Caco-2 (cell line): ENCODE measurements around the gene BRAF. TPM values are rescaled to one million over a fixed set of nuclear protein-coding genes. Genes with fewer than 3 reads are reported as not detected.
"Not testable (repeated sequence)": the region's sequence is repeated elsewhere in the genome, so short reads cannot be mapped to it uniquely, and the experiment has no call there.

Experiments used
- BruUV-seq: library from RNA; stranded (reverse); fragments of 400-500 nt; replicated peaks from 2 replicates; lab custom pipeline; 2021; lab: Mats Ljungman, UMichigan
- CTCF ChIA-PET: fragments of 300-600 bp; sonication (Branson Sonifier 250); formaldehyde crosslinking; loops from one replicate; lab custom pipeline; 2022; ENCODE audit warnings: antibody characterized with exemption; lab: Charles Lee
- POLR2A ChIA-PET: fragments of 300-600 bp; sonication (Branson Sonifier 250); formaldehyde crosslinking; loops from one replicate; lab custom pipeline; 2022; ENCODE audit warnings: antibody characterized with exemption; lab: Charles Lee
- DNase-seq, 2 experiments: peaks; one replicate each; pipeline versions ENCODE4 v3.0.0 to v3.0.0-alpha.2; 2020 to 2022
- H3K27me3 ChIP-seq: replicated peaks from 2 replicates; pipeline ENCODE4 v1.6.0; 2011; ENCODE audit warnings: low read length; ENCODE audit not compliant: control insufficient read depth, insufficient read depth
- H3K36me3 ChIP-seq: 2 replicates; pipeline ENCODE4 v1.5.1; 2011; ENCODE audit warnings: low read length; ENCODE audit not compliant: control insufficient read depth, insufficient read depth
- H3K4me1 ChIP-seq: fragments of 250-450 bp; sonication (Bioruptor Pico); 2 replicates; pipeline ENCODE4 v1.5.1; 2020; ENCODE audit warnings: mild to moderate bottlenecking
- H3K4me3 ChIP-seq: 2 replicates; pipeline ENCODE4 v1.5.1; 2011; ENCODE audit warnings: low read depth, mild to moderate bottlenecking, control low read depth, low read length
- H3K9me3 ChIP-seq: fragments of 250-450 bp; sonication (Bioruptor Pico); 2 replicates; pipeline ENCODE4 v1.5.1; 2020; ENCODE audit warnings: mild to moderate bottlenecking, moderate library complexity
- H3K27ac Mint-ChIP-seq: one replicate; pipeline ENCODE4 v1.8.0; 2022; ENCODE audit warnings: mixed read lengths; ENCODE audit not compliant: unreplicated experiment
- H3K27me3 Mint-ChIP-seq: one replicate; pipeline ENCODE4 v1.8.0; 2022; ENCODE audit warnings: mixed read lengths; ENCODE audit not compliant: insufficient read depth, unreplicated experiment
- H3K36me3 Mint-ChIP-seq: one replicate; pipeline ENCODE4 v1.8.0; 2022; ENCODE audit warnings: mild to moderate bottlenecking, mixed read lengths; ENCODE audit not compliant: insufficient read depth, unreplicated experiment
- H3K4me1 Mint-ChIP-seq: one replicate; pipeline ENCODE4 v1.8.0; 2022; ENCODE audit warnings: low read depth, mixed read lengths; ENCODE audit not compliant: unreplicated experiment
- H3K4me3 Mint-ChIP-seq: one replicate; pipeline ENCODE4 v1.8.0; 2022; ENCODE audit warnings: mild to moderate bottlenecking, moderate library complexity, mixed read lengths; ENCODE audit not compliant: unreplicated experiment
- H3K9me3 Mint-ChIP-seq: one replicate; pipeline ENCODE4 v1.8.0; 2022; ENCODE audit warnings: mixed read lengths; ENCODE audit not compliant: unreplicated experiment
- CTCF ChIP-seq, 2 experiments: fragments of 200-600 bp in 1 of 2; IDR thresholded peaks; 1 replicate in 1 of 2; 2 replicates in 1 of 2; pipeline versions ENCODE4 v1.5.1 to v1.8.0; 2011 to 2022; ENCODE audit warnings: antibody characterized with exemption in 1 of 2, control low read depth in 1 of 2, inconsistent platforms in 1 of 2, low read depth in 1 of 2, low read length in 1 of 2, mild to moderate bottlenecking in 1 of 2, moderate library complexity in 1 of 2; ENCODE audit not compliant: insufficient read depth in 1 of 2, severe bottlenecking in 1 of 2, unreplicated experiment in 1 of 2
- intact Hi-C: fragments of 100-400 bp; cut with micrococcal nuclease; formaldehyde crosslinking; loops from one replicate; pipeline ENCODE4 v1.10.0; 2022; ENCODE audit not compliant: unreplicated experiment
- total RNA-seq: library from RNA; stranded (reverse); gene quantifications from 2 replicates; pipeline ENCODE4 v1.2.3, GENCODE V29; 2022

Gene BRAF
- total RNA-seq, 1 experiment from 2014 or later, result 38.5 TPM

GRCh38 chr7:140771826-140772225 lies 152.9 kb downstream of the BRAF start:
- ChIA-PET CTCF (no interaction called here), POLR2A (no interaction called here)
- Histone ChIP-seq H3K9me3 (no peaks in the 10 kb centered on the region), H3K4me3 (no peak overlapping the region), H3K36me3 (peaks cover 2% of the 10 kb centered on the region), H3K4me1 (no peaks in the 10 kb centered on the region), H3K27me3 (no peaks in the 10 kb centered on the region)
- no TSS peak for BruUV-seq
- no peak for TF ChIP-seq CTCF (IDR thresholded peaks at IDR 0.05; ENCODE audit: insufficient read depth in 1 of 2, low read depth in 1 of 2, low read length in 1 of 2, severe bottlenecking in 1 of 2, unreplicated experiment in 1 of 2)
- H3K4me1 Mint-ChIP-seq, result no peaks in the 10 kb centered on the region
- no peaks in the 10 kb centered on the region for H3K9me3 Mint-ChIP-seq
- H3K27ac Mint-ChIP-seq, result no peak overlapping the region
- H3K36me3 Mint-ChIP-seq, result peaks cover 31% of the 10 kb centered on the region
- H3K27me3 Mint-ChIP-seq, result no peaks in the 10 kb centered on the region
- intact Hi-C loops, result no loop called here
- no peak overlapping the region for H3K4me3 Mint-ChIP-seq
- no peak for DNase-seq

GRCh38 chr7:140769852-140770251 lies 154.9 kb downstream of the BRAF start:
- Histone ChIP-seq H3K27me3 (no peaks in the 10 kb centered on the region), H3K9me3 (no peaks in the 10 kb centered on the region), H3K4me1 (no peaks in the 10 kb centered on the region), H3K36me3 (peaks cover 2% of the 10 kb centered on the region), H3K4me3 (no peak overlapping the region)
- H3K36me3 Mint-ChIP-seq, result peaks cover 25% of the 10 kb centered on the region
- BruUV-seq, result no TSS peak
- intact Hi-C loops, result no loop called here
- H3K4me3 Mint-ChIP-seq, result no peak overlapping the region
- CTCF ChIA-PET, result no interaction called here
- TF ChIP-seq CTCF (IDR thresholded peaks at IDR 0.05; ENCODE audit: insufficient read depth in 1 of 2, low read depth in 1 of 2, low read length in 1 of 2, severe bottlenecking in 1 of 2, unreplicated experiment in 1 of 2), result no peak
- no peak overlapping the region for H3K27ac Mint-ChIP-seq
- no peak for DNase-seq
- POLR2A ChIA-PET, result no interaction called here
- H3K9me3 Mint-ChIP-seq, result no peaks in the 10 kb centered on the region
- H3K27me3 Mint-ChIP-seq, result no peaks in the 10 kb centered on the region
- no peaks in the 10 kb centered on the region for H3K4me1 Mint-ChIP-seq

DNA sequence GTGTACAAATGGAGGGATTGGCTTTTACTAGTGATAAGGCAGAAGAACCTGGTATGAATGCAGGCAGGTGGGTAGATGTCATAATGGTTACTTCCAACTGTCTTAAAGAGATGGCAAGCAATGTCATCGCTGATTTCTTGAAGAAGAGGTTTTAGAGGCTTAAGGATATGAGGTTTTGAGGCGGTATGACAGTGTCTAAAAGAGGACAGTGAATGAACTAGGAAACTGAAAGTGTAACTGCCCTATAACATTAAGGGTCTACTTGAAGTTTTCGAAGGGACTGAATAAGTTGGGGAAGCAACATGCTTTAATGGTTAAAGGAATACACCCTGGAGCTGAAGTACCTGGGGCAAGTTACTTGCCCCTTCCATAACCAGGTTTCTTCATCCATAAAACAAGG lies 157.3 kb downstream of the BRAF start:
- peaks cover 6% of the 10 kb centered on the region for H3K36me3 Mint-ChIP-seq
- POLR2A ChIA-PET, result no interaction called here
- no TSS peak for BruUV-seq
- CTCF ChIA-PET, result no interaction called here
- Histone ChIP-seq H3K9me3 (no peaks in the 10 kb centered on the region), H3K27me3 (no peaks in the 10 kb centered on the region), H3K4me1 (no peaks in the 10 kb centered on the region), H3K4me3 (no peak overlapping the region), H3K36me3 (peaks cover 2% of the 10 kb centered on the region; the same call in 1 of the 2 replicates)
- H3K27me3 Mint-ChIP-seq, result no peaks in the 10 kb centered on the region
- TF ChIP-seq CTCF (IDR thresholded peaks at IDR 0.05; ENCODE audit: insufficient read depth in 1 of 2, low read depth in 1 of 2, low read length in 1 of 2, severe bottlenecking in 1 of 2, unreplicated experiment in 1 of 2), result no peak
- H3K4me1 Mint-ChIP-seq, result no peaks in the 10 kb centered on the region
- intact Hi-C loops, result no loop called here
- no peaks in the 10 kb centered on the region for H3K9me3 Mint-ChIP-seq
- H3K27ac Mint-ChIP-seq, result no peak overlapping the region
- H3K4me3 Mint-ChIP-seq, result no peak overlapping the region
- DNase-seq, result no peak

DNA sequence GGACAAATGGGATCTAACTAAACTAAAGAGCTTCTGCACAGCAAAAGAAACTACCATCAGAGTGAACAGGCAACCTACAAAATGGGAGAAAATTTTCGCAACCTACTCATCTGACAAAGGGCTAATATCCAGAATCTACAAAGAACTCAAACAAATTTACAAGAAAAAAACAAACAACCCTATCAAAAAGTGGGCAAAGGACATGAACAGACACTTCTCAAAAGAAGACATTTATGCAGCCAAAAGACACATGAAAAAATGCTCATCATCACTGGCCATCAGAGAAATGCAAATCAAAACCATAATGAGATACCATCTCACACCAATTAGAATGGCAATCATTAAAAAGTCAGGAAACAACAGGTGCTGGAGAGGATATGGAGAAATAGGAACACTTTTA lies 159.3 kb downstream of the BRAF start:
- H3K9me3 Mint-ChIP-seq, H3K27me3 ChIP-seq, H3K27me3 Mint-ChIP-seq, POLR2A ChIA-PET, intact Hi-C loops, H3K4me1 Mint-ChIP-seq, H3K4me1 ChIP-seq, BruUV-seq, H3K9me3 ChIP-seq, H3K4me3 ChIP-seq, DNase-seq, H3K27ac Mint-ChIP-seq, H3K36me3 Mint-ChIP-seq, H3K4me3 Mint-ChIP-seq, H3K36me3 ChIP-seq, CTCF ChIA-PET: not testable (repeated sequence)

DNA sequence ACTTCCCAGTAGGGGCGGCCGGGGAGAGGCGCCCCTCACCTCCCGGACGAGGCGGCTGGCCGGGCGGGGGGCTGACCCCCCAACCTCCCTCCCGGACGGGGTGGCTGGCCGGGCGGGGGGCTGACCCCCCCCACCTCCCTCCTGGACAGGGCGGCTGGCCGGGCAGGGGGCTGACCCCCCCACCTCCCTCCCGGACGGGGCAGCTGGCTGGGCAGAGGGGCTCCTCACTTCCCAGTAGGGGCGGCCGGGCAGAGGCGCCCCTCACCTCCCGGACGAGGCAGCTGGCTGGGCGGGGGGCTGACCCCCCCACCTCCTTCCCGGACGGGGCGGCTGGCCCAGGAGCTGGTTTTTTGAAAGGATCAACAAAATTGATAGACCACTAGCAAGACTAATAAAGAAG lies 161.6 kb downstream of the BRAF start:
- H3K36me3 Mint-ChIP-seq, result peaks cover 17% of the 10 kb centered on the region
- H3K4me1 Mint-ChIP-seq, H3K27me3 Mint-ChIP-seq, intact Hi-C loops, POLR2A ChIA-PET, H3K9me3 Mint-ChIP-seq, H3K9me3 ChIP-seq, H3K27ac Mint-ChIP-seq, H3K4me1 ChIP-seq, H3K4me3 Mint-ChIP-seq, H3K36me3 ChIP-seq, H3K27me3 ChIP-seq, DNase-seq, H3K4me3 ChIP-seq, CTCF ChIA-PET, BruUV-seq: not testable (repeated sequence)
